GM21381 (cell line): ENCODE data around the gene SLC19A1.

ENCODE experiments used
- ATAC-seq: cut with Tn5 transposase; IDR thresholded peaks from one replicate; pipeline ENCODE4 v1.9.1; 2021; ENCODE audit warnings: mild to moderate bottlenecking, moderate library complexity; ENCODE audit not compliant: unreplicated experiment

SLC19A1 gene

DNA sequence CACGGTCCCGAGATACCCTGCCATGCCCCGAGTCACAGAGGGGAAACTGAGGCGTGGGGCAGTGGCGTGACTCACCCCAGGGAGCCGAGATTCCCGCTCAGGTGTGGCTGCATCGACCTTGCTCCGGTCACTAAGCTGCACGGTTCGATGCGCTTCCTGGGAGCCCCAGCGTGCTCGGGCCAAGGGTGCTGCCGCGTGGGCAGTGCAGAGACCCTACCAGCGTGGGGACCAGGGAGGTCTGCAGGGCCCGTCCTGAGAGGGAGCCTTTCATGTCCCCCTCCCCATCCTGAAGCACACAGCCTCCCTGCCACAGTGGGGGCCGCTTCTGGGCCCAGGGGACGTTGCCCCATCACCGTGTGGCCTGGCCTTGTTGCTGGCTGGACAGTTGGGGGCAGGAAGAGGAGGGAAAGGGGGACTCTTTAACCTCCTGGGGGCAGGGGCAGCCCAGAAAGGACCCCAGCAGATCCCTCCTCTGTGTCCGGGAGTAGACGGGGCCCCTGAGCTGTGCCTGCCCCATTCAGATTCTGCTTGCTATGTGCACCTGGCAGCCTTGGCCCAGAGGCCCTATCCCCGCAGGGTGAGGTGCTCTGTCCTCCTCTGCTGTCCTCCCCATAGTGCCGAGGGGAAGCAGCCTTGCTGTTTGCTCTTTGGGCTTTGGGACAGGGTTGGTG, 84.9 kb downstream of the SLC19A1 start:
- no peak for ATAC-seq

- ATAC-seq: no peak
Measured at GRCh38 chr21:45456584-45457160, 85.6 kb downstream of the SLC19A1 start.

DNA sequence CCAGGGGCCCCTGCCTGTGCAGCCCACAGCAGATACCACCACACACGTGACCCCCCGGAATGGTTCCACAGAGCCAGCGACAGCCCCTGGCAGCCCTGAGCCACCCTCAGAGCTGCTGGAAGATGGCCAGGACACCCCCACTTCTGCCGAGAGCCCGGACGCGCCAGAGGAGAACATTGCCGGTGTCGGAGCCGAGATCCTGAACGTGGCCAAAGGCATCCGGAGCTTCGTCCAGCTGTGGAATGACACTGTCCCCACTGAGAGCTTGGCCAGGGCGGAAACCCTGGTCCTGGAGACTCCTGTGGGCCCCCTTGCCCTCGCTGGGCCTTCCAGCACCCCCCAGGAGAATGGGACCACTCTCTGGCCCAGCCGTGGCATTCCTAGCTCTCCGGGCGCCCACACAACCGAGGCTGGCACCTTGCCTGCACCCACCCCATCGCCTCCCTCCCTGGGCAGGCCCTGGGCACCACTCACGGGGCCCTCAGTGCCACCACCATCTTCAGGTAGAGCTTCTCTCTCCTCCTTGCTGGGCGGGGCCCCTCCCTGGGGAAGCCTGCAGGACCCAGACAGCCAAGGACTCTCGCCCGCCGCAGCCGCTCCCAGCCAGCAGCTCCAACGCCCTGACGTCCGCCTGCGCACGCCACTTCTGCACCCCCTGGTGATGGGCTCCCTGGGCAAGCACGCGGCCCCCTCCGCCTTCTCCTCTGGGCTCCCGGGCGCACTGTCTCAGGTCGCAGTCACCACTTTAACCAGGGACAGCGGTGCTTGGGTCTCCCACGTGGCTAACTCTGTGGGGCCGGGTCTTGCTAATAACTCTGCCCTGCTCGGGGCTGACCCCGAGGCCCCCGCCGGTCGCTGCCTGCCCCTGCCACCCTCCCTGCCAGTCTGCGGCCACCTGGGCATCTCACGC, 86.3 kb downstream of the SLC19A1 start:
- no peak for ATAC-seq

- ATAC-seq: no peak
Measured at GRCh38 chr21:45454926-45455673, 87.1 kb downstream of the SLC19A1 start.

- ATAC-seq: no peak
Measured at GRCh38 chr21:45454060-45454925, 87.9 kb downstream of the SLC19A1 start.

- ATAC-seq: no peak
Measured at GRCh38 chr21:45453308-45453950, 88.8 kb downstream of the SLC19A1 start.

DNA sequence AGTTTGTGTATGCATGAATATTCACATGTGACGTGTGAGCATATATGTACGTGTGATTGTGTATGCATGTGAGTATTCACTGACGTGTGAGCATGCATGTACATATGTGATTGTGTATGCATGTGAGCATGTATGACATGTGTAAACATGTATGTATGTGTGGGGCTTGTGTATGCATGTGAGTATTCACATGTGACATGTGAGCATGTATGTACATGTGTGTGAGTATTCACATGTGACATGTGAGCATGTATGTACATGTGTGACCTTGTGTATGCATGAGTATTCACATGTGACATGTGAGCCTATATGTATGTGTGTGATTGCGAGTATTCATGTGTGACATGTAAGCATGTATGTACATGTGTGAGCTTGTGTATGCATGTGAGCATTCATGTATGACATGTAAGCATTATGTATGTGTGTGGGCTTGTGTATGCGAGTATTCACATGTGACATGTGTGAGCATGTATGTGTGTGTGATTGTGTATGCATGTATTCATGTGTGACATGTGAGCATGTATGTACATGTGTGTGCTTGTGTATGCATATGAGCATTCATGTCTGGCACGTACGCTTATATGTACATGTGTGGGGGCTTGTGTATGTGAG, 89.4 kb downstream of the SLC19A1 start:
- no peak for ATAC-seq

DNA sequence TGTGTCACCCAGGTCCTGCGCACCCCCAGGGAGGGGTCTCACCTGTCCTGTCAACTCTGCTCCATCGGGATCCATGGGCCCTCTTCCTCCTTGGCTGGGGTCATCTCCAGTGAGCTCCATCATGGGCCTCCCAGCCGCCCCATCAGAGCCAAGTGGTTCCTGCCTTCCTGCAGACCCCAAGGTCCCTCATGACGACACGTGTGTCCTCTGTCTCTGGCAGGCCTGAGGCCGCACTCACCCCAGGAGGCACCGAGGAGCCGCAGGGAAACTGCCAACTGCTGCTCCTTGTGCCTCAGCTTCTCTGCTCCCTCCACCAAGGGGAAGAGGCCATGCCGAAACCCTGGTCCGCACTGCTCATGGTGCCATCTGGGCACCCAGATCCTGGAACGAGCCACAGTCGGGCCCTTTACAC, 90.5 kb downstream of the SLC19A1 start:
- ATAC-seq: no peak

DNA sequence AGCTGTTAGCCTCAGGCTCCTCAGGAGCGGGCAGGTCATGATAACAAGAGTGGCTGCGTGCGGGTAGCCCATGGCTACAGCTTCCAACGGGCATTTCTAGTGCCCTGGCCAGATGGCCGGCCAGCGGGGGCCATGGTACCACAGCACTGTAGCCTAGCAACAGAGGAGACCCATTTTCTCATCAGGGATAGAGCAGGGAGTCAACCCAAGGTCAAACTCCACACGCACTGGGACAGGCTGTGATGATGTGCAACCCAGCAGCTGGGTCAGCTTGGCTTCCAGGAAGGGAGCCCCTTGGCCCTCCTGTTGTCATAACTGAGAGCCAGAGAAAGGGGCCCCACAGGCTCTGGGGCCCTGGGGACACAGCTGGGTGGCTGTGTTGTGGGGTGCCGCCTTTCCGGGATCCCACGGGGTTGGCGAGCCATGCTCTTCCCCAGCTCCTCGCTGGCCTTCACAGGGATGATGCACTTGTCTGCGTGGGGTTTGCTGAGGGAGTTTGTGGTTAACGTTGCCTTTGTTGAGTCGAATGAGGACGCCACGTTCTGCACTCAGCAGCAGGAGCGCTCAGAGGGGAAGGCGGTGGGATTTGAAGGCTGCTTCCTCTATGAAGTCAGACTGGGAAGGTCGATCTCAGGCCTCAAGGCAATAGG, 91.0 kb downstream of the SLC19A1 start:
- ATAC-seq: no peak

- no peak for ATAC-seq
Measured at GRCh38 chr21:45450423-45451090, 91.7 kb downstream of the SLC19A1 start.

GRCh38 chr21:45449658-45450422, 92.4 kb downstream of the SLC19A1 start:
- ATAC-seq: no peak

- ATAC-seq: no peak
Measured at GRCh38 chr21:45448810-45449657, 93.2 kb downstream of the SLC19A1 start.

- no peak for ATAC-seq
Measured at GRCh38 chr21:45448283-45448809, 93.9 kb downstream of the SLC19A1 start.
